ENCODE data around the gene HSPB7. TPM values are rescaled to one million over a fixed set of nuclear protein-coding genes. Genes with fewer than 3 reads are reported as not detected.
"Not testable (repeated sequence)": the region's sequence is repeated elsewhere in the genome, so short reads cannot be mapped to it uniquely, and the experiment has no call there.

The HSPB7 gene
- total RNA-seq, 1 donor from 2014 or later: not detected

DNA sequence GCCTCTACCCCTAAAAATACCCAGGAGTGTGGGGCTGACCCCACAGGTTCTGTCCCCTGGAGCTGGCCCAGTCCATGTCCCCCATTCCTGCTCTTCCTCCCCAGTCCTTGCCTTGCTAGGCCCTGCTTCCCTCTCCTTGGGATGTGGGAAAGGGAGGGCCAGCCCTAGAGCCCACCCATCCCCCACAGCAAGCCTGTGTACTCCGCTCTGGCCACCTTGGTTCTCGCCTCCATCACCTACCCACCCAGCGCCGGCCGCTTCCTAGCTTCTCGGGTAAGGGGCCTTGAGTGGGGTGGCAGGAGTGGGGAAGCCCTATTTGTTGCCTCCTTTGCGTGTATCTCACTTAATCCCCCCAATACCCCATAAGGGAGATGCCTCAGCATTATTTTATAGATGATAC, 32.5 kb upstream of the HSPB7 start:
- no peak for DNase-seq (ENCODE audit: low read depth)
- no peak for TF ChIP-seq CTCF (IDR thresholded peaks at IDR 0.05; ENCODE audit: insufficient read depth, low read length, poor library complexity, severe bottlenecking)
- no peaks in the 10 kb centered on the region for H3K36me3 ChIP-seq (ENCODE audit: control insufficient read depth, insufficient read depth, low read length)
- H3K27me3 ChIP-seq (ENCODE audit: control insufficient read depth, insufficient read depth, low read length): peaks cover 3% of the 10 kb centered on the region
- no peak overlapping the region for H3K4me3 ChIP-seq (ENCODE audit: low read depth, low read length)

DNA sequence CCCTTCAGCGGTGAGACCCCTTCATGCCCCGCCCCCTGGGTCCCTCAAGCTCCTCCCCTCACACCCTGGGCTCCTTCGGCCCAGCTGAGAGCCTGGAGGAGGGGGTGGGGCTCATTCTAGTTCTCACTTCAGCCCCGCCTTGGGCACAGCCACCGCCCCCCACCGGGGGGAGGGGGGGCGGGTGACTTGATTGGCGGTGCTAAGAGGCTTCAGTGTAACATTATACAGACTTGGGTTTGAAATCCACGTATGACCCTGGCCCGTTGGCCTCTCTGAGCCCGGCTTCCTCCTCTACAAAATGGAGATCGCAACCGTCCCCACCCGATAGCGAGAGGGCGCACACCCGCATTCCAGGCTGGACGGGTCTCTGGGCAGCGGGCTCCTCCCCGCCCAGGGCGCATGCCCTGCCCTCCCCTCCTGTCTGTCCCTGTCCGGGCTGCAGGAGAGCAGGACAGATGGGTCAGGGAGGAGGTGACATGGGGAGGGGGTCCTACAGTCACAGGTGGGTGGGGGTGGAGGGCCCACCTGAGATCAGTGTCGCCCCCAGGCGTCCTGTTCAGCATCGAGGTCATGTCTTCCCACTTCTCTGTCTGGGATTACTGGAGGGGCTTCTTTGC, 30.8 kb upstream of the HSPB7 start:
- DNase-seq (ENCODE audit: low read depth): no peak
- TF ChIP-seq CTCF (IDR thresholded peaks at IDR 0.05; ENCODE audit: insufficient read depth, low read length, poor library complexity, severe bottlenecking): peak; percentile 26
- Histone ChIP-seq H3K27me3 (ENCODE audit: control insufficient read depth, insufficient read depth, low read length) (peaks cover 6% of the 10 kb centered on the region), H3K36me3 (ENCODE audit: control insufficient read depth, insufficient read depth, low read length) (no peaks in the 10 kb centered on the region), H3K4me3 (ENCODE audit: low read depth, low read length) (peak overlapping the region; percentile 17)

GRCh38 chr1:16047791-16048475, 30.1 kb upstream of the HSPB7 start:
- Histone ChIP-seq H3K36me3 (ENCODE audit: control insufficient read depth, insufficient read depth, low read length) (no peaks in the 10 kb centered on the region), H3K27me3 (ENCODE audit: control insufficient read depth, insufficient read depth, low read length) (peaks cover 10% of the 10 kb centered on the region), H3K4me3 (ENCODE audit: low read depth, low read length) (no peak overlapping the region)
- no peak for TF ChIP-seq CTCF (IDR thresholded peaks at IDR 0.05; ENCODE audit: insufficient read depth, low read length, poor library complexity, severe bottlenecking)
- DNase-seq (ENCODE audit: low read depth): no peak

- peaks cover 18% of the 10 kb centered on the region for H3K27me3 ChIP-seq (ENCODE audit: control insufficient read depth, insufficient read depth, low read length)
- no peak for DNase-seq (ENCODE audit: low read depth)
- no peak overlapping the region for H3K4me3 ChIP-seq (ENCODE audit: low read depth, low read length)
- H3K36me3 ChIP-seq (ENCODE audit: control insufficient read depth, insufficient read depth, low read length): no peaks in the 10 kb centered on the region
- TF ChIP-seq CTCF (IDR thresholded peaks at IDR 0.05; ENCODE audit: insufficient read depth, low read length, poor library complexity, severe bottlenecking): no peak
Measured at GRCh38 chr1:16046842-16047241, 29.0 kb upstream of the HSPB7 start.

- peaks cover 28% of the 10 kb centered on the region for H3K27me3 ChIP-seq (ENCODE audit: control insufficient read depth, insufficient read depth, low read length)
- no peak for TF ChIP-seq CTCF (IDR thresholded peaks at IDR 0.05; ENCODE audit: insufficient read depth, low read length, poor library complexity, severe bottlenecking)
- no peak for DNase-seq (ENCODE audit: low read depth)
- H3K4me3 ChIP-seq (ENCODE audit: low read depth, low read length): no peak overlapping the region
- H3K36me3 ChIP-seq (ENCODE audit: control insufficient read depth, insufficient read depth, low read length): no peaks in the 10 kb centered on the region
Measured at GRCh38 chr1:16043950-16044349, 26.1 kb upstream of the HSPB7 start.

- no peak for DNase-seq (ENCODE audit: low read depth)
- peaks cover 28% of the 10 kb centered on the region for H3K27me3 ChIP-seq (ENCODE audit: control insufficient read depth, insufficient read depth, low read length)
- no peak for TF ChIP-seq CTCF (IDR thresholded peaks at IDR 0.05; ENCODE audit: insufficient read depth, low read length, poor library complexity, severe bottlenecking)
- no peaks in the 10 kb centered on the region for H3K36me3 ChIP-seq (ENCODE audit: control insufficient read depth, insufficient read depth, low read length)
- H3K4me3 ChIP-seq (ENCODE audit: low read depth, low read length): no peak within 1 kb of the TSS
Measured at GRCh38 chr1:16043521-16043920, 25.7 kb upstream of the HSPB7 start, which contains the start of gene CLCNKB. TSS of gene CLCNKB (plus strand) at chr1:16043782. CDS start at chr1:16044493, 711 bp downstream.

DNA sequence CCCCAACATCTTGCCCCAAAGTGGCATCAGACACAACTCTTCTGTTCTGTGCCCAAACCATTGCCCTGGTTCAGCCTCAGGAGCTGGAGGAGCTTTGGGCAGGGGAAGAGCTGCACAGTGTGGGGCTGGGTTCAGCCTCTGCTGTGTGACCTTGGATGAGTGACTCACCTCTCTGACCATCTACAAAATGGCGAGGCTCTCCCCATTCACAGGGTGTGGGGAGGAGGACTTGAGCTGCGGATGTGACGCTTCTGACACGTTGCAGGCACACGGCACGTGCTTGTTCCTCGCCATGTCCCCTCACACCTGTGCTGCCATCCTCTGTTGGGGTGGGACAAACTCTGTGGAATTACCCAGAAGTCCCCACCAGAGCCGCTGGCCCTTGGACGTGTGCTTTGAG, 24.8 kb upstream of the HSPB7 start:
- not testable (repeated sequence) for H3K36me3 ChIP-seq (ENCODE audit: control insufficient read depth, insufficient read depth, low read length); DNase-seq (ENCODE audit: low read depth); H3K4me3 ChIP-seq (ENCODE audit: low read depth, low read length)
- peaks cover 33% of the 10 kb centered on the region for H3K27me3 ChIP-seq (ENCODE audit: control insufficient read depth, insufficient read depth, low read length)
